GM10847 (cell line): ENCODE data around the gene MTFR1L.

Experiments
- POLR2A ChIP-seq: IDR thresholded peaks from 2 replicates; pipeline ENCODE4 v1.6.1; 2011; ENCODE audit not compliant: insufficient read length; ENCODE audit errors: extremely low read depth

Gene MTFR1L

DNA sequence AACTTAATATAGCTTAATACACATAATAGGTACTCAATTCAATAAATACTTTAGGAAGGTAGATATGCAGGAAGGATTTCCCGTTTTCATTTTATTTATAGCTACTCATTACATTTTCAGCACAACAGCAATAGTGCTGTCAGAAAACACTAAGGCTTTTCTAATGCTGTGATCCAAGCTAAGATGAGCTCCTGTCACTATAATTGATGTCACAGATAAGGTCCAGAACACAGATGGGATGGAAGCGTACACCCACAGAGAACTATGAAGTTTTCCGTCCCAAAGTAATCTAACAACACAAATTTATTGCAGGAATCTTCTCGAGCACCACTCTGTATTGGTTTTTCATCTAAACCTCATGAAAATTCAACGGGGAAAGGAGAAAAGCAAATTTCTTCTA is 25.9 kb downstream of the MTFR1L start:
- TF ChIP-seq POLR2A = no peak

DNA sequence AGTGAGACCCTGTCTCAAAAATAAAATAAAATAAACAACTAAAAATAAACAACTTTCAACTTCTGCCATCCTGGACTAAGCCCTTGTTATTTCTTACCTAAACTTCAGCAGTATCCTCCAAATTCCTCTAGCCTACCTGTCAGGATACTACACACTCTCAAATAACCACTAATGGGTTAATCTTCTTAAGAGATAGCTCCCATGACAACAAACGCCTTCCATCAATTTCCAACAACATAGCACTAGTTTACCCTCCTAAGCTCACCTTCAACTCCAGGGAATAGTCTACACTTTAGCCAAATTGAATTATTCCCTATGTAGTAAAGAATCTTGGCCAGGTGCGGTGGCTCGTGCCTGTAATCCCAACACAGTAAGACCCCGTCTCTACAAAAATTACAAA is 28.2 kb downstream of the MTFR1L start:
- TF ChIP-seq POLR2A = no peak

DNA sequence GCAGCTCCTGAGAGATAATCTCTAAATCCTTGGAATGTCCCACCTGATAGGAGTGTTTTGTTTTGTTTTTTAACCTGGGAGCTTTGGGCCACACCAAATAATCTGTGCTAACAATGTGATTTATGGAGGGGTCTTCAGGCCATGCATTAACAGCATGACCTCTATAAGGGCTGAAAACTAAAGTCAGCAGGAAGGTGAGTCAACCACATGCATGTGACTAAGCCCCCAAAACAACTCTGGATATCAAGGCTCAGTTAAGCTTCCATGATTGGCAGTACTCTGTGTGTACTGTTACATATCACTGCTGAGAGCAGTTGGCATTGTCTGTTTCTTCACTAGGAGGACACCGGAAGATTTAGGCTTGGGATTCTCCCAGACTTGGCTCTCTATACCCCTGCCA is 28.8 kb downstream of the MTFR1L start:
- no peak for TF ChIP-seq POLR2A

DNA sequence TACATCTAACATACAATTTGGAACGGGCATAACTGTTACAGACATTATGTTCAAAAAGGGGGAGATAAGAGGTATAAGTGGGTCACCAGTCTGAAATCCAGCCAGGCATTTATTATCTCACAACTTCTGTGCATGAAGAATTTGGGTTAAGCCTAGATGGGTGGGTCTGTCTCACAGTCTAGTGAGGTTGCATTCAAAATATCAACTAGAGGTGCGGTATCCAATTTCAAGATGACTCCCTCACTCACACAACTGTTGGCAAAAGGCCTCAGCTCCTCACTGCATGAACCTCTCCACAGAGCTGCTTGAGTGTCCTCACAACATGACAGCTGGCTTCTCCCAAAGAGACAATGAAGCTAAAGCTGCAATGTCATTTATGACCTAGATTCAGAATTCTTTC is 34.8 kb downstream of the MTFR1L start:
- TF ChIP-seq POLR2A = no peak

DNA sequence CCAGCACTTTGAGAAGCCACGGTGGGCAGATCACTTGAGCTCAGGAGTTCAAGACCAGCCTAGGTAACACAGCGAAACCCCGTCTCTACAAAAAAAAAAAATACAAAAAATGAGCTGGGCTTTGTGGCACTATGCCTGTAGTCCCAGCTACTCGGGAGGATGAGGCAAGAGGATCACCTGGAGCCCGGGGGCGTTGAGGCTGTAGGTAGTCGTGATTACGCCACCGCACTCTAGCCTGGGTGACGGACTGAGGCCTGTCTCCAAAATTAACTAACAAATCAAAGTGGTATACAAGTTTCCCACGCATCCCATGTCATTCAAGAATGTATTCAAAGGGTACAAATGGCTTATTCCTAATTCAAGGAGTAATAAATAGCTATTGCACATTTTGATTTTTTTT is 37.1 kb downstream of the MTFR1L start:
- TF ChIP-seq POLR2A = no peak

DNA sequence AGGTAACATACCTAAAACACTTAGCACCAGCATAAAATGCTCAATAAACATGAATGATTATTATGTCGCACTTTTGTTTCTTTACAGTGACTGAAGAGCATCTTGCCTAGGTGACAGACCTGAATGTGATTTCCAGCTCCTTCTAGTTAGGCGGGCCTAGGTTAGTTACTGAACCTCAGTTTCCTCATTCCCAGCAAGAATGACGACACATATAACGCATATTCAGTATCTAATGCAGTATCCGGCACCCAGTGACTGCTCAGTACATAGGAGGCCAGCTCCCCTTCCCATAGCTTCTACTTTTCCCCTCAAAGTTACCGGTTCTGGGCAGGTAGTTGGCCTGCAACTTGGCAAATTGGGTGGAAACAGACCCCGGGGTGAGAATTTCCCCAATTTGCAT is 38.7 kb downstream of the MTFR1L start:
- TF ChIP-seq POLR2A = no peak

DNA sequence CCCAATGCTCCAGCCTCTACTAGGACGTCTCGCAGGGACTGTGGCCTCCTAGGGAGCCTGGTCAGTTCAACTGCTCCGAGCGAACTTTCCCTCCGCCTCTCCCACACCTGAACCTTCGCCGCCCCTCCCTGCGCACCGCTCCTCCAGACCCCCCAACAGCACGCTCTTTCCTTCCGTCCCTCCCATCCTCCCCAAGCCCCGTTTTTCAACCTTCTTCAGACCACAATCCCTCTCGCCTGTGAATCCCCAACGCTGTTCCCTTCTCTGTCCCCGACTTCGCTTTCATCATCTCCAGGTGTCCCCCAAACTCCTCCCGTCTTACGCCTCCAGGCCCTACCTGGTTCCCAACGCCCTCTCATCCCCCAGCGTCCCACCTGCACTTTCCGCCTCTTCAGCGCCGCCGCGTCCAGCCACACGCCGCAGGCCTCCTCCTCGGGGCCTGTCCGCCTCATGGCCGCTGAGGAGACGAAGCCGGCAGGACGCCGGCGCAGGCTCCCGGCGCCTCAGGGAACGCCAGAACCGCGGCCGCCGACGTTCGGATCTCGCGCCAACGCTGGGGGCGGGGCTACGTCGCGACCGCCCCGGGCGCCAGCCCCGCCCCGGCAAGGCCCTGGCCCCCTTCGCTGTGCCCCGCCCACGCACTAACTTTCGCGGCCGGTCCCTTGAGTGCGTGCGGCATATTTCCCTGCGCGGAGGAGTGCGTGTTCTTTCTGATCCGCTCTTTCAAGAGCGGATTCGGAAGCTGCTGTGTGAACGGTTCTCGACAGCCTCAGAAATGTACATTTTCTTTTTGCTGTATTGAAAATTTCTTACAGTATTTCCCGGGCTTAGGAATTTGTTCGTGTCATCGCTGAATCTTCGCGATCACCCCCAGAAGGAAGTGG is 39.4 kb downstream of the MTFR1L start, which contains the start of gene AUNIP:
AUNIP (minus strand) TSS at position 552 of the 884 bp plus-strand sequence; CDS start at position 452, 100 bp downstream.
- TF ChIP-seq POLR2A = peak; percentile 74

DNA sequence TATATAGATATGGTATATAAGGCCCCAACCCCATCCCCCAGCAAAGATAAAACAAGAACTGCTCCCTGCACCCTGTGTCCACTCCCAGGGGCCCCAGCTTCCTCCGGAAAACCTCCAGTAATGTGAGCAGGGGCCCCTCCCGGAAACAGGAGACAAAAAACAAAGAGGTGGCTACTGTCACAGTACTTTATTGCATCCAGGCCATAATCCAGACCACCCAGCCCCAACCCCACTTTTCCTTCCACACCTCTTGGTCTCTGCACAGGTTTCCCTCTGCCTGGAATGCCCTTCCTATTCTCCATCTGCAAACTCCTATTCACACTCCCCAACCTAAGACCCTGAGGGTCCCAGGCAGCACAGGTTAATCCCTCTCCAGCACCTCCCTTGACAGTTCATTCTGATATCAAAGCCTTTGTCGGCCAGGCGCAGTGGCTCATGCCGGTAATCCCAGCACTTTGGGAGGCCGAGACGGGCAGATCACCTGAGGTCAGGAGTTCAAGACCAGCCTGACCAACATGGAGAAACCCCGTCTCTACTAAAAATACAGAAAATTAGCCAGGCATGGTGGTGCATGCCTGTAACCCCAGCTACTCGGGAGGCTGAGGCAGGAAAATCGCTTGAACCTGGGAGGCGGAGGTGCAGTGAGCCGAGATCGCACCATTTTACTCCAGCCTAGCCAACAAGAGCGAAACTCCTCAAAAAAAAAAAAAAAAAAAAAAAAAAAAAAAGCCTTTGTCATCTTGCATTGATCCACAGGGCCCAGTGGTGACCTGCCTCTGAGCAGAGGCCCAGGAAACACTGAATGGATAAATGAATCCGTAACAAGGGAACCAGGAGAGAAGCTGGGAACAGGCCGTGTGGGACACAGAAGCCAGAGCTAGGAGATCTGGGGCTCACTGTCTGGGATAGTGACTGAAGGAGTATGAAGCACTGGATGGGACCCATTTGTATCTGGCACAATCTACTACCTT is 41.8 kb downstream of the MTFR1L start:
- TF ChIP-seq POLR2A = no peak

DNA sequence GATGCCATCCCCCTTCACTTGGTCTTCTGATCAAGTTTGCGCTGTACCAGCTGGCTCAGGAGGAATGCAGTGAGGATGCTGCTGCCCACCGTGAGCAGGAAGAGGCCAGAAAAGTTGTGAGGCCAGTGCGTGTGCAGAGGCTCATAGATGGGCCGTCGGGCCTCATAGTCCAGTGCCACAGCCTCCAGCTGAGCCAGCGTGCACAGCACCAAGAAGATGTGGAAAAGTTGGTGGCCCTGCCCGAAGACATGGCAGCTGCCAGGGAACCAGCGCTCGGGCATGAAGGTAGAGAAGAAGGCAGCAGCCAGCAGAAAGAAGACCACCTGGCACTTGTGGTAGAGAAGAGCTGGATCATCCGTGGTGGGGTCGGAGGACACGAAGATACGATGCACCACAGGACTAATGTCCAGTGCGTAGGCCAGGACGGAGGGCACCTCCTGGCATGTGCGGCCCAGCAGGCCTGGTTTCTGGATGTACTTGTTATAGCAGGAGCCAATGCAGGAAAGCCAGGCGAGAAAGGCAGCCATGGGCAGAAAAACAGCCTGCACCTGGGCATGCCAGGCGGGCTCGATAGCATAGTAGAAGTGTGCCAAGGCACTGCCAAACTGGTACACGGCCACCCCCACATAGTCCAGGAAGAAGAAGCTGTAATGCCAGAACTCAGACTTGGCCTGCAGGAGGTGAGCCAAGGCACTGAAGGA is 43.2 kb downstream of the MTFR1L start:
- no peak for TF ChIP-seq POLR2A

DNA sequence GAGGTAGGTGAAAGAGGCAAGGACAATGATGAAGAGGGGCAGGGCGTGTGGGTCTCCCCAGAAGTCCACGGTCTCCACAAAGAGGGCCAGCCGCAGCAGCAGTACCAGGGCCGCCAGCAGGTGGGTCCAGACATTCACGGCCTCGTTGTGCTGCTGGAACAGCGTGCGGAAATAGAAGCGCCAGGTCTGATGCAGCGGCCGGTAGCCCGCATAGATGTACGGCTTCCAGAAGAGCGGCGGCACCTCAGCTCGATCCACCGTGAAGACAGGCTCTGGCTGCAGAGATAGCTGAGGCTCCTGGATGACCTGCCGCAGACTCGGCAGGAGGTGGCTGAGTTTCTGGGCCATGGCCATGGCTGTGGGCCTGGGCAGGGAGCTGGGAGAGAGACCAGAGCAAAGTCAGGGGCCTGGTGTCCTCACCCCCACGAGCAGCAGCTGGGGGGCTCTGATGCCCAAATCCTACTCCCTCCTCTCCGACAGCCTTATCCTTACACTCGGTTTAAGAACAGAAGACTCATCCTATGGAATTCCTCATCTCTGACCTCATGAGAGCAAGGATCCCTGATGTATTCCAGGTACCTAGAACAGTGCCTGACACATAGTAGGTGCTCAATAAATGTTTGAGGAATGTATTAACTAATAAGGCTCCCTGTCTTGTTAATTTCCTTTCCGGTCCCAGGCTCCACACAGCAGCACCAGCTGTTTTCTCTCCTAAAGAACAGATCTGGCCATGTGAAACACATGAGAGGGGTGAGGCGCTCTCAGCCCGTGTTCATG is 43.9 kb downstream of the MTFR1L start:
- TF ChIP-seq POLR2A = no peak

DNA sequence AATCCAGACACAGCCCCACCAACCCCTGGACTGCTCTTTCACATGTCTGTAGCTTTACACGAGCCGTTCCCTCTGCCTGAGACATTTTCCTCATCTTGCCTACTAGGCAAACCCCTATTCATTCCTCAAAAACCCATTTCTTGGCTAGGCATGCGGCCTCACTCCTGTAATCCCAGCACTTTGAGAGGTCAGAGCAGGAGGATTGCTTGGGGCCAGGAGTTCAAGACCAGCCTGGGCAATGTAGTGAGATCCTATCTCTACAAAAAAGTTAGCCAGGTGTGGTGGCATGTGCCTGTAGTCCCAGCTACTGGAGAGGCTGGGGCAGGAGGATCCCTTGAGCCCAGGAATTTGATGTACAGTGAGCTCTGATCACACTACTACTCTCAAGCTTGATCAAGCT is 44.7 kb downstream of the MTFR1L start:
- no peak for TF ChIP-seq POLR2A

DNA sequence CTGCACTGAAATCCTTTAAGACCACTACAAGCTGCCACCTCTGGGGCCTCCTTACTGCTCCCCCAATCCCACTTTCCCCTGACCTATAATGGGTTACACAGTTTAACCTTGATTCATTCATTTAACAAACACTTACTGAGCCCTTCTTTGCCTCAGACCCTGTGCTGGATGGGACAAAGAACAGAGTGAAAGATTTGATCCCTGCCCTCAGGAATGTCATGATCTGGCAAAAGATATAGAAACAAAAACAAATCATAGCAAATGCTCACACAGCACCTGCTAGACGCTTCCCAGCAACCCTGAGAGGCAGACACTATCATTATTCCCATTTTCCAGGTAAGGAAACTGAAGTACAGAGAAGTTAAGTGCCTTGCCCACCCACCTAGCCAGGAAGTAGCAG is 46.5 kb downstream of the MTFR1L start:
- TF ChIP-seq POLR2A = no peak

DNA sequence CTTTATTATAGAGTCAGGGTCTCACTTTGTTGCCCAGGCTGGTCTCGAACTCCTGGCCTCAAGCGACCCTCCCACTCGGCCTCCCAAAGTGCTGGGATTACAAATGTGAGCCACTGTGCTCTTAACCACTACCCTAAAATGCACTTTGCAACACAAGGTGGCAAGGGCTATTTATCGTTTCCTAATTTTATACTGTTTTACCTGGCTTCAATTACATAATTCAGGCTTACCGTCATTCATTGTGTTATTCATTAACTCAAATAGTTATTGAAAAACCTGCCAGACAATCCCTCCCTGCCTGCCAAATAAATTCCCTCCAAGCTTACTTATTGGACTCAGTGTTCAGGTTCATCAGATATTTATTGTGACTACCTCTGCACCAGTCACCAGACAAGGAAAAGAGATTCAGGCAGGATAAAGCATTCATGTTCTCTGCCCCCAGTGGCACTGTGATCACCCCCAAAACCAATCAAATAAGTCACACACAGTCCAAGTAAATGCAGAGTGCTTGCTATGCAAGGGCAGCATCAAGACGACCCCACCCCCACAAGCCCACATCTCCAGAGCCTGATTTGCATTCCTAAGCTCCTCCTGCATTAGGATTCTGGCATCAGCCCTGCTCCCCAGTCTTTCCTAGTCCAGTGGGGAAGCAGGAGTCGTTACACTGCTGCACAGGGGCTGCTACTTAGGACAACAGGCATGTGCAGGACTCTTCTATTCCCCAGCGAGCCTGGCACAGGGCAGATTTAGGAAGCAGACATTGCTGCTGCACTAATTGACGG is 47.6 kb downstream of the MTFR1L start:
- TF ChIP-seq POLR2A = no peak

DNA sequence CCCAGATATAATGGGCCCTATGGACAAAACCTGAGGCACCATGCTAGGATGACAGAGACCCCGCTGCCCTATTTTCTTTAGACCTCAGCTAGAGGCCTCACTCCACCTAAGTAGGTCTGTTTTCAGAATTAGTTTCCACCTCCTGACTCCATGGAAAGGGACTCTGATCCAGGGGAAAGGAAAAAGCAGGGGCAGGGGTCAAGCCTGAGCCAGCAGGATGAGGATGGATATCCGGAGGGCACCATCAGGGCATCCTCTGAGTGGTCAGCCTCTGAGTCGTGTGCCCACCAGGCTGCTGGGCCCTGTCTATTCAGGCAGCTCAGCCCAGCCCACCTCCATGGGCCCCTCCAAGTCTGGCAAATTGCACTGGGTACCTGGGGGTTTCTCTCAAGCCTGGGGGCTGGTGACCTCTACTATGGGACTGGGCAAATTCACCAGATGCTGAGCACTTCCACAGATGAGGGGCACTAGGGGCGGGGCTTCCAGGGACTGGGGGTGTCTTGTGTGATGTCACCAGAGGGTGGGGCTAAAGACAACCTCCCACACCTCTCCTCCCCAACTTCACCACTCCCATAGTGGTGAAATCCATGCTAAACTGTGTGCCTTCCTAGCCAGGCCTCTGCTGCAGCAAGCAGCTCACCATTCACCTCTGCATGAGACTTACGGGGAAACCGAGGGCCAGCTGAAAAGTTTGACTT is 50.3 kb downstream of the MTFR1L start:
- TF ChIP-seq POLR2A = no peak

DNA sequence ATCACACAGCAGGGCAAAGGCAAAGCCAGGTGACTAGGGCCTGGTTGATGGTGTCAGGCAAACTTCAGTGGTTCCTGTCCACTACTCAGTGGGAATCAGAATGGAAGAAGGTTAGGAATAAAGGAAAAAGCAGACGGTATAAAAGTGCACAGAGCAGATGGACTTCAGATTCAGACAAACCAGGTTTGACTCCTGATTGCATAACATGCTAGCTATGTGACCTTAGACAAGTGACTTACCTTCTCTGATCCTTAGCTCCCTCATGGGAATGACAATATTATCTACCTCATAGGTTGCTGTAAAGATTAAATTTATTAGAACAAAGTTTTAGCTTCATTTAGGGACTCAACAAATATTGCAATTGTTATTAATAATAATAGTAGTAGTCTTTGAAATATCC is 50.9 kb downstream of the MTFR1L start:
- TF ChIP-seq POLR2A = no peak
